ENCODE measurements around the gene DNASE2B.

The DNASE2B gene

DNA sequence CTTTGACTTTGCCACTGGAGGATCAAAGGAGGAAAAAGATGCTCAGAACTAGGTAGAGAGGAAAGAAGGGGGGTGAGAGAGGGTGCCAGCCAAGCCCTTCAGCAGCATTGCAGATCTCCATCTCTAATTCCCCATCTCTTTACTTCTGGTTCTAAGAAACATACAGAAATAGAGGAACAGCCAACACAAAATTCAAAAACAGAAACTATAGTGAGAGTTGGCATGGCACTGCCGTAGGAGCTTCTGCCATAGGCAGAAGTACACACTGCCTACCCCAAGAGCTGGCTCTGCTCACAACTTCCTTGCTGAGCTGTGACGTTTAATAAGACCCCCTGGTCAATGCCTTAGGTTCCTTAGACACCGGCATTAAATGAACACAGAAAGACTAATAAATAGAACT lies 54.2 kb downstream of the DNASE2B start:
- DNase-seq (ENCODE audit: low read depth, low spot score) = no peak

- DNase-seq (ENCODE audit: low read depth, low spot score) = no peak
Measured at GRCh38 chr1:84462118-84462517, 63.8 kb downstream of the DNASE2B start.
